ENCODE data around the gene HOXD4. TPM values are rescaled to one million over a fixed set of nuclear protein-coding genes. Genes with fewer than 3 reads are reported as not detected.

Gene HOXD4
- total and polyA plus RNA-seq, 4 experiments from 2014 or later: not detected

DNA sequence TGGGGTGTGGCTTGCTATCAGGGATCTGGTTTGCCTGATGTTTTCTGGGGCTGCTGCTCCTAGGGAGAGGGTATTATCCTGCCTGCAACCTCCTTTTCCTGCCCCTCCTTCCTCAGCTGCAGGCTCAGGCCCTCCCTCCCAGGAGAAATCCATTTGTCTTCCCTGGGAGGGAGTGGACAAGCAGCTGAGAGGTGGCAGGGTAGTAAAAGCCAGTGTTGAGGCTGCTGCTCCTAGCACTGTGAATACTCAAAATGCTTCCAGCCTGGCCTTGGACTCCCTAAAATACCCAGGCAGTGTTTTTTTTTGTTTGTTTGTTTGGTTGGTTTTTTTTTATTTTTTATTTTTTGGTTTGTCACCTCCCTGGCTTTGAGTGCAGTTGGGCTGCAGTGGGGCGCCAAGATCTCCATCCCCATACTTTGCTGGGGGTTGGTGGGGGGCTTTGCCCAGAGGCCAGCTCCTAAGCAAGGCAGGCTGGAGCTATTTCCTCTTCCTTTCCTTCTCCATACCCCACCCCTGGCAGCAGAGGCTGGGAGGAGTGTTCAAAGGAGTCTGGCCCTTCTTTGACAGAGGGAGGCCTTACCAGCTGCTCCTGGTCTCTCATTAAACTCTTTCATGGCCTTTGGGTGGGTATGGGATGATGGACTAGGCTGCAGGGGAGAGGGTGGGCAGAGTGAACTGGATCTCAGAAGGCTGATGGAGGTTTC lies 19.4 kb downstream of the HOXD4 start:
- no peak for DNase-seq
- Mint-ChIP-seq H3K4me1 (peaks cover 3 to 11% (median 10%) of the 10 kb centered on the region in 4 donors), H3K27me3 (peaks cover 59 to 67% of the 10 kb centered on the region in 2 donors), H3K4me3 (no peak overlapping the region), H3K36me3 (no peaks in the 10 kb centered on the region), H3K9me3 (peaks cover 0 to 9% (median 2%) of the 10 kb centered on the region in 8 donors), H3K27ac (no peak overlapping the region)
- POLR2A ChIA-PET (ENCODE audit: partially characterized antibody): no interaction called here
- intact Hi-C loops (cut with micrococcal nuclease): no loop called here
- H3K36me3 ChIP-seq (ENCODE audit: insufficient read depth, low read length): no peaks in the 10 kb centered on the region
- no peaks in the 10 kb centered on the region for H3K9me3 ChIP-seq (ENCODE audit: control insufficient read depth in 1 of 2, low read length in 2 of 2)
- no peak overlapping the region for H3K4me3 ChIP-seq (ENCODE audit: low read length in 2 of 2)
- H3K27ac ChIP-seq (ENCODE audit: low read depth, low read length): no peak overlapping the region
- H3K27me3 ChIP-seq (ENCODE audit: insufficient read depth, low read length): peaks cover 62% of the 10 kb centered on the region
- H3K4me1 ChIP-seq (ENCODE audit: insufficient read depth, low read length): no peaks in the 10 kb centered on the region
- CTCF ChIA-PET (ENCODE audit: partially characterized antibody): no interaction called here

DNA sequence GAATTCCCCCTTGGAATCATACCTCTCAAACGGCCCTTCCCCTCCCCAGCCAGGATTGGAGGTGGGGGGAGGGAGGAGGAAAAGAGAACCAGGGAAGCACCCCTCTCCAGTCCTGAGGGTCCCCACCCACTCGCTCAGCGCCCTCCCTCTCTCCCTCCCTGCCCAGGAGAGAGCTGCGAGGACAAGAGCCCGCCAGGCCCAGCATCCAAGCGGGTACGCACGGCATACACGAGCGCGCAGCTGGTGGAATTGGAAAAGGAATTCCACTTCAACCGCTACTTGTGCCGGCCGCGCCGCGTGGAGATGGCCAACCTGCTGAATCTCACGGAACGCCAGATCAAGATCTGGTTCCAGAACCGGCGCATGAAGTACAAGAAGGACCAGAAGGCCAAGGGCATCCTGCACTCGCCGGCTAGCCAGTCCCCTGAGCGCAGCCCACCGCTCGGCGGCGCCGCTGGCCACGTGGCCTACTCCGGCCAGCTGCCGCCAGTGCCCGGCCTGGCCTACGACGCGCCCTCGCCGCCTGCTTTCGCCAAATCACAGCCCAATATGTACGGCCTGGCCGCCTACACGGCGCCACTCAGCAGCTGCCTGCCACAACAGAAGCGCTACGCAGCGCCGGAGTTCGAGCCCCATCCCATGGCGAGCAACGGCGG lies 20.1 kb downstream of the HOXD4 start:
- ChIA-PET CTCF (ENCODE audit: partially characterized antibody) (no interaction called here), POLR2A (ENCODE audit: partially characterized antibody) (no interaction called here)
- Histone ChIP-seq H3K9me3 (ENCODE audit: control insufficient read depth in 1 of 2, low read length in 2 of 2) (no peaks in the 10 kb centered on the region), H3K4me3 (ENCODE audit: low read length in 2 of 2) (no peak overlapping the region), H3K36me3 (ENCODE audit: insufficient read depth, low read length) (no peaks in the 10 kb centered on the region), H3K27ac (ENCODE audit: low read depth, low read length) (no peak overlapping the region), H3K4me1 (ENCODE audit: insufficient read depth, low read length) (no peaks in the 10 kb centered on the region), H3K27me3 (ENCODE audit: insufficient read depth, low read length) (peaks cover 60% of the 10 kb centered on the region)
- intact Hi-C loops (cut with micrococcal nuclease): no loop called here
- Mint-ChIP-seq H3K9me3 (peaks cover 0 to 9% (median 2%) of the 10 kb centered on the region in 8 donors), H3K4me3 (no peak overlapping the region), H3K27ac (no peak overlapping the region), H3K4me1 (peaks cover 3 to 11% (median 10%) of the 10 kb centered on the region in 4 donors), H3K36me3 (no peaks in the 10 kb centered on the region), H3K27me3 (peaks cover 55 to 69% of the 10 kb centered on the region in 2 donors)
- no peak for DNase-seq

DNA sequence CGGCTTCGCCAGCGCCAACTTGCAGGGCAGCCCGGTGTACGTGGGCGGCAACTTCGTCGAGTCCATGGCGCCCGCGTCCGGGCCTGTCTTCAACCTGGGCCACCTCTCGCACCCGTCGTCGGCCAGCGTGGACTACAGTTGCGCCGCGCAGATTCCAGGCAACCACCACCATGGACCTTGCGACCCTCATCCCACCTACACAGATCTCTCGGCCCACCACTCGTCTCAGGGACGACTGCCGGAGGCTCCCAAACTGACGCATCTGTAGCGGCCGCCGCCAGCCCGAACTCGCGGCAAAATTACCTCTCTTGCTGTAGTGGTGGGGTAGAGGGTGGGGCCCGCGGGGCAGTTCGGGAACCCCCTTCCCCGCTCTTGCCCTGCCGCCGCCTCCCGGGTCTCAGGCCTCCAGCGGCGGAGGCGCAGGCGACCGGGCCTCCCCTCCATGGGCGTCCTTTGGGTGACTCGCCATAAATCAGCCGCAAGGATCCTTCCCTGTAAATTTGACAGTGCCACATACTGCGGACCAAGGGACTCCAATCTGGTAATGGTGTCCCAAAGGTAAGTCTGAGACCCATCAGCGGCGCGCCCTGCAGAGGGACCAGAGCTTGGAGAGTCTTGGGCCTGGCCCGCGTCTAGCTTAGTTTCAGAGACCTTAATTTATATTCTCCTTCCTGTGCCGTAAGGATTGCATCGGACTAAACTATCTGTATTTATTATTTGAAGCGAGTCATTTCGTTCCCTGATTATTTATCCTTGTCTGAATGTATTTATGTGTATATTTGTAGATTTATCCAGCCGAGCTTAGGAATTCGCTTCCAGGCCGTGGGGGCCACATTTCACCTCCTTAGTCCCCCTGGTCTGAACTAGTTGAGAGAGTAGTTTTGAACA lies 20.9 kb downstream of the HOXD4 start:
- Histone ChIP-seq H3K27ac (ENCODE audit: low read depth, low read length) (no peak overlapping the region), H3K4me1 (ENCODE audit: insufficient read depth, low read length) (no peaks in the 10 kb centered on the region), H3K27me3 (ENCODE audit: insufficient read depth, low read length) (peaks cover 60% of the 10 kb centered on the region), H3K36me3 (ENCODE audit: insufficient read depth, low read length) (no peaks in the 10 kb centered on the region), H3K4me3 (ENCODE audit: low read length in 2 of 2) (no peak overlapping the region), H3K9me3 (ENCODE audit: control insufficient read depth in 1 of 2, low read length in 2 of 2) (no peaks in the 10 kb centered on the region)
- no peak for DNase-seq
- H3K36me3 Mint-ChIP-seq: no peaks in the 10 kb centered on the region
- intact Hi-C loops (cut with micrococcal nuclease): no loop called here
- H3K27ac Mint-ChIP-seq: peak overlapping the region in 1 of 7 donors; percentile 45
- peaks cover 3 to 13% (median 11%) of the 10 kb centered on the region in 4 donors for H3K4me1 Mint-ChIP-seq
- peak overlapping the region in 3 of 8 donors; percentile 36 to 46 (median 41) for H3K4me3 Mint-ChIP-seq
- CTCF ChIA-PET (ENCODE audit: partially characterized antibody): no interaction called here
- POLR2A ChIA-PET (ENCODE audit: partially characterized antibody): no interaction called here
- peaks cover 0 to 6% (median 2%) of the 10 kb centered on the region in 8 donors for H3K9me3 Mint-ChIP-seq
- peaks cover 55 to 69% of the 10 kb centered on the region in 2 donors for H3K27me3 Mint-ChIP-seq

DNA sequence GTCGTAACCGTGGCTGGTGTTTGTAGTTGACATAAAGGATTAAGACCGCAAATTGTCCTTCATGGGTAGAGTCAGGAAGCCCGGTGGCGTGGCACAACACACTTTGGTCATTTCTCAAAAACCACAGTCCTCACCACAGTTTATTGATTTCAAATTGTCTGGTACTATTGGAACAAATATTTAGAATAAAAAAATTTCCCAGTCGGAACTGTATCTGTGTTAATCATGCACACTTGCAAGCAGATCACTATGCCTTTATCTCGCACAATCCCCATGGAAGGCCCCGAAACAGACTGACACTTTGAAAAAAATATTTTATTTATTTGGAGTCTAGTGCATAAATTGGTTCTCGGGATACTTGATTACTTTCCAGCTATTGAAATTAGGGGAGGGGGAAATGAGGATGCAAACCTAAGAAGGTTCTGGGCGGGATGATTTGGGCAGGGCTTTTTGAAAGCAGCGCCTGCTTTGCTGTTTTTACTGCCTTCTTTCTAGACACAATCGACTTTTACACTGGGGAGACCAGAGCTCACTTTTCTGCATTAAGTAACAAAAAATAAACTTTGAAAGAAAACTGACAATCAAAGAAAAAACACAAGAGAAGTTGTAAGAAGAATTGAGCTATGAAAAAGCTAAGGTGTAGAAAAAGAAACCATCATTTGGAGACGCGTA lies 21.7 kb downstream of the HOXD4 start:
- Mint-ChIP-seq H3K27me3 (peaks cover 49 to 67% of the 10 kb centered on the region in 2 donors), H3K4me3 (peak overlapping the region in 1 of 8 donors; percentile 36), H3K9me3 (peaks cover 0 to 5% (median 0%) of the 10 kb centered on the region in 8 donors), H3K36me3 (no peaks in the 10 kb centered on the region), H3K27ac (peak overlapping the region in 2 of 7 donors; percentile 45 to 77), H3K4me1 (peaks cover 3 to 17% (median 14%) of the 10 kb centered on the region in 4 donors)
- POLR2A ChIA-PET (ENCODE audit: partially characterized antibody): no interaction called here
- no peaks in the 10 kb centered on the region for H3K4me1 ChIP-seq (ENCODE audit: insufficient read depth, low read length)
- no peak for DNase-seq
- intact Hi-C loops (cut with micrococcal nuclease): no loop called here
- no peak overlapping the region for H3K27ac ChIP-seq (ENCODE audit: low read depth, low read length)
- no peaks in the 10 kb centered on the region for H3K9me3 ChIP-seq (ENCODE audit: control insufficient read depth in 1 of 2, low read length in 2 of 2)
- H3K27me3 ChIP-seq (ENCODE audit: insufficient read depth, low read length): peaks cover 57% of the 10 kb centered on the region
- CTCF ChIA-PET (ENCODE audit: partially characterized antibody): no interaction called here
- H3K36me3 ChIP-seq (ENCODE audit: insufficient read depth, low read length): no peaks in the 10 kb centered on the region
- no peak overlapping the region for H3K4me3 ChIP-seq (ENCODE audit: low read length in 2 of 2)

DNA sequence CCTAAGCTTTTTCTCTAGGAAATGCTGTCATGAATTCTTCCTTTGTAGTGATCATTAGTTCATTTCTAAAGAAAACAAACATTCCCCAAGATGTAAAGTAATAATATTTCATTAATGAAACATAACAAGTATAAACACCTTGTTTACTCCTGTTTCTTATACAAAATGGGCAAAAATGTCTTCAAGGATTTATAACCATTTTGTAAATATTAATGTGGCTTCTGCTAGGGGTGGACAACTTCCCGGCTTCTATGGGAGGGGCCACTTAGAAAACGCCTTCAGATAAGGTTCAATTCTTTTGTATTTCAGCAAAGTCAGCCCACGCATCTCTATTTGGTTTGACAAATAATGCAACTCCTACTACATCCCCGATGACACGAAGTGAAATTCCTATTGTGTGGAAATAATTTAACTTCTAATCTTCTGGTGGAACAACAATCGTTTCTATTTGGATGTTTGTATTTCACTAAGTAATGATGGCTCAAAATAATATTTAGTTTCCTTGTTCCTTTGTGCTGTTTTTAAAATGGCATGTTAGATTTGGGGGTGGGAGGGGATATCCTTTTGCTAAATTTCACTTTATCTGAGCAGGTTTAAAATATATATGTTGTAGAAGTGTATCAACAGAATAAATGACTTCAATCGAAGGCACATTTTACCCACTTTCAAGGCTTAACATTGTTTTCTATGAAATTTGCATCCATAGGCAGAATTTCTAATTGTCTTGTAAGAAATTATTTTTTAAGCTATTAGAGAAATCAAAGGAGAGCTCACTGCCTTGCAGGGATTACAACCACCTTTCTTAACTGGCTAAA lies 22.4 kb downstream of the HOXD4 start:
- intact Hi-C loops (cut with micrococcal nuclease): no loop called here
- no peak overlapping the region for H3K4me3 Mint-ChIP-seq
- H3K4me1 Mint-ChIP-seq: peaks cover 3 to 19% (median 14%) of the 10 kb centered on the region in 4 donors
- ChIA-PET POLR2A (ENCODE audit: partially characterized antibody) (no interaction called here), CTCF (ENCODE audit: partially characterized antibody) (no interaction called here)
- Histone ChIP-seq H3K4me3 (ENCODE audit: low read length in 2 of 2) (no peak overlapping the region), H3K4me1 (ENCODE audit: insufficient read depth, low read length) (no peaks in the 10 kb centered on the region), H3K9me3 (ENCODE audit: control insufficient read depth in 1 of 2, low read length in 2 of 2) (no peaks in the 10 kb centered on the region), H3K27ac (ENCODE audit: low read depth, low read length) (no peak overlapping the region), H3K27me3 (ENCODE audit: insufficient read depth, low read length) (peaks cover 57% of the 10 kb centered on the region), H3K36me3 (ENCODE audit: insufficient read depth, low read length) (no peaks in the 10 kb centered on the region)
- H3K27me3 Mint-ChIP-seq: peaks cover 54 to 68% of the 10 kb centered on the region in 2 donors
- H3K36me3 Mint-ChIP-seq: no peaks in the 10 kb centered on the region
- no peak overlapping the region for H3K27ac Mint-ChIP-seq
- H3K9me3 Mint-ChIP-seq: peaks cover 0 to 5% (median 0%) of the 10 kb centered on the region in 8 donors
- DNase-seq: no peak

DNA sequence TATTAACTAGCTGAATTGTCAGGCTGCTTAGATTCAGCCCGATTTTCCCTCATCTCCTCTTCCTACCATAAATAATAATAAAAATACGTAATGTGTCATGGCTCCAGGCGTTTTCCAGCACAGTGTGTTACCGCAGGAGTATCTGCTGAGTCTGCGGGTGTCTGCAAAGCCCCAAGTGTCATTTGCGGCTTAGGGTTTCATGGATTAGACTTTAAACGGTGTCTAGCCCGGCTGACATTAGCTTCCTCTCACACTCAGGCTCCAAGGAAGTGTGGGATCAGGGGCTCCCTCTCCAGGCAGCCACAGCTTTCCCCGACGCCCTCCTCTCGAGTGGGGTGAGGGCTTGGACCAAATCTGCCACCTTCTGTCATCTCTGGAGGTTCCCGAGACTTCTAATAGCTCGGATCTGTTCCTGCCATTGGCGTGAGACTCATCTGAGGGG lies 23.1 kb downstream of the HOXD4 start:
- Histone ChIP-seq H3K27me3 (ENCODE audit: insufficient read depth, low read length) (peaks cover 62% of the 10 kb centered on the region), H3K36me3 (ENCODE audit: insufficient read depth, low read length) (no peaks in the 10 kb centered on the region), H3K4me1 (ENCODE audit: insufficient read depth, low read length) (no peaks in the 10 kb centered on the region), H3K9me3 (ENCODE audit: control insufficient read depth in 1 of 2, low read length in 2 of 2) (no peaks in the 10 kb centered on the region), H3K4me3 (ENCODE audit: low read length in 2 of 2) (no peak overlapping the region), H3K27ac (ENCODE audit: low read depth, low read length) (no peak overlapping the region)
- intact Hi-C loops (cut with micrococcal nuclease): no loop called here
- Mint-ChIP-seq H3K4me1 (peaks cover 3 to 22% (median 15%) of the 10 kb centered on the region in 4 donors), H3K27ac (no peak overlapping the region), H3K9me3 (peaks cover 0 to 5% (median 0%) of the 10 kb centered on the region in 8 donors), H3K4me3 (no peak overlapping the region), H3K36me3 (no peaks in the 10 kb centered on the region), H3K27me3 (peaks cover 57 to 66% of the 10 kb centered on the region in 2 donors)
- ChIA-PET POLR2A (ENCODE audit: partially characterized antibody) (no interaction called here), CTCF (ENCODE audit: partially characterized antibody) (no interaction called here)
- no peak for DNase-seq

Data from CD4-positive, alpha-beta memory T cell (primary cell).